Measurements from ENCODE around the gene SELENOM.
"Not testable (repeated sequence)": the region's sequence is repeated elsewhere in the genome, so short reads cannot be mapped to it uniquely, and the experiment has no call there.

Gene SELENOM

GRCh38 chr22:31122196-31122531 is 14.8 kb upstream of the SELENOM start:
- TF ChIP-seq CTCF (conservative IDR thresholded peaks at IDR 0.05; ENCODE audit: low read depth, low read length): no peak
- DNase-seq (ENCODE audit: low read depth): no peak
- H3K4me3 ChIP-seq (ENCODE audit: low read depth, low read length): no peak overlapping the region

- TF ChIP-seq CTCF (conservative IDR thresholded peaks at IDR 0.05; ENCODE audit: low read depth, low read length): no peak
- H3K4me3 ChIP-seq (ENCODE audit: low read depth, low read length): no peak overlapping the region
- DNase-seq (ENCODE audit: low read depth): no peak
Observed at GRCh38 chr22:31121403-31121802, 14.0 kb upstream of the SELENOM start.

- no peak for TF ChIP-seq CTCF (conservative IDR thresholded peaks at IDR 0.05; ENCODE audit: low read depth, low read length)
- no peak for DNase-seq (ENCODE audit: low read depth)
Observed at GRCh38 chr22:31120642-31121041, 13.3 kb upstream of the SELENOM start.

GRCh38 chr22:31120230-31120629 is 12.9 kb upstream of the SELENOM start:
- no peak for TF ChIP-seq CTCF (conservative IDR thresholded peaks at IDR 0.05; ENCODE audit: low read depth, low read length)
- H3K4me3 ChIP-seq (ENCODE audit: low read depth, low read length): no peak overlapping the region

More at GRCh38 chr22:31120642-31121041, 13.3 kb upstream of the SELENOM start:
- H3K4me3 ChIP-seq (ENCODE audit: low read depth, low read length): no peak overlapping the region

GRCh38 chr22:31119026-31119717 is 11.8 kb upstream of the SELENOM start:
- DNase-seq (ENCODE audit: low read depth): no peak
- no peak overlapping the region for H3K4me3 ChIP-seq (ENCODE audit: low read depth, low read length)
- no peak for TF ChIP-seq CTCF (conservative IDR thresholded peaks at IDR 0.05; ENCODE audit: low read depth, low read length)

More at GRCh38 chr22:31120230-31120629, 12.9 kb upstream of the SELENOM start:
- no peak for DNase-seq (ENCODE audit: low read depth)

GRCh38 chr22:31118046-31118820 is 10.9 kb upstream of the SELENOM start:
- TF ChIP-seq CTCF (conservative IDR thresholded peaks at IDR 0.05; ENCODE audit: low read depth, low read length): no peak
- no peak for DNase-seq (ENCODE audit: low read depth)
- H3K4me3 ChIP-seq (ENCODE audit: low read depth, low read length): no peak overlapping the region

- not testable (repeated sequence) for DNase-seq (ENCODE audit: low read depth); H3K4me3 ChIP-seq (ENCODE audit: low read depth, low read length)
Observed at GRCh38 chr22:31112547-31113091, 5.3 kb upstream of the SELENOM start.
